ENCODE results near the gene MYT1. TPM values are rescaled to one million over a fixed set of nuclear protein-coding genes. Genes with fewer than 3 reads are reported as not detected.
A peak's percentile ranks its signal among the peaks of the same experiment; 100 is the strongest.

The MYT1 gene
- total and polyA plus RNA-seq, 2 of the 13 experiments (the other 11 are each of a cell fraction or from before 2014, with no cell fraction given) = 0.58 to 2.5 TPM

GRCh38 chr20:64238115-64238825 is 74.0 kb downstream of the MYT1 start (continued):
- TF ChIP-seq JUN (CRISPR knock-in tag; IDR thresholded peaks at IDR 0.05) (peak; percentile 6; the same call in 1 of the 2 replicates), TGIF2 (CRISPR knock-in tag; IDR thresholded peaks at IDR 0.05) (no peak), TCF12 (IDR thresholded peaks at IDR 0.05) (no peak), TCF12 (CRISPR knock-in tag; IDR thresholded peaks at IDR 0.05) (peak; percentile 42; the same call in 1 of the 2 replicates), CREBL2 (CRISPR knock-in tag; IDR thresholded peaks at IDR 0.05; ENCODE audit: borderline replicate concordance) (0 out of 2 replicates have a peak, but pooled peaks have one; percentile 52), SIN3B (IDR thresholded peaks at IDR 0.05; ENCODE audit: low read length) (no peak), ZMYM2 (CRISPR knock-in tag; IDR thresholded peaks at IDR 0.05) (peak; percentile 44; the same call in 1 of the 2 replicates), TOPORS (CRISPR knock-in tag; IDR thresholded peaks at IDR 0.05) (no peak), ZNF274 (CRISPR knock-in tag; IDR thresholded peaks at IDR 0.05) (no peak), HOXA5 (CRISPR knock-in tag; IDR thresholded peaks at IDR 0.05) (no peak), NFE2 (CRISPR knock-in tag; IDR thresholded peaks at IDR 0.05) (no peak), ATF3 (CRISPR knock-in tag; IDR thresholded peaks at IDR 0.05) (no peak), GMEB1 (CRISPR knock-in tag; IDR thresholded peaks at IDR 0.05; ENCODE audit: borderline replicate concordance) (peak; percentile 37; the same call in 1 of the 2 replicates), NR2F6 (IDR thresholded peaks at IDR 0.05) (peak; percentile 73), NR2F6 (CRISPR knock-in tag; IDR thresholded peaks at IDR 0.05) (peak; percentile 90), TAF15 (IDR thresholded peaks at IDR 0.05; ENCODE audit: low read depth, low read length, poor library complexity, severe bottlenecking) (no peak), ZNF205 (CRISPR knock-in tag; IDR thresholded peaks at IDR 0.05) (peak; percentile 64; the same call in 1 of the 2 replicates), ZBTB34 (CRISPR knock-in tag; IDR thresholded peaks at IDR 0.05) (peak; percentile 98), NCOA2 (CRISPR knock-in tag; IDR thresholded peaks at IDR 0.05) (peak; percentile 81), ZSCAN21 (CRISPR knock-in tag; IDR thresholded peaks at IDR 0.05; ENCODE audit: borderline replicate concordance) (no peak), RERE (CRISPR knock-in tag; IDR thresholded peaks at IDR 0.05; ENCODE audit: low read depth) (peak; percentile 43; the same call in 1 of the 2 replicates), AKAP8 (CRISPR knock-in tag; IDR thresholded peaks at IDR 0.05) (no peak), ZSCAN30 (CRISPR knock-in tag; IDR thresholded peaks at IDR 0.05) (no peak)

Data from HepG2 (cell line).